Activated CD4-positive, CD25-positive, alpha-beta regulatory T cell (primary cell): ENCODE measurements around the gene IGFL3.
"Not testable (repeated sequence)": the region's sequence is repeated elsewhere in the genome, so short reads cannot be mapped to it uniquely, and the experiment has no call there.

ENCODE experiments used
- DNase-seq, 4 experiments: peaks; one replicate each; lab custom pipeline; 2025; lab: John Stamatoyannopoulos, UW

Gene IGFL3

DNA sequence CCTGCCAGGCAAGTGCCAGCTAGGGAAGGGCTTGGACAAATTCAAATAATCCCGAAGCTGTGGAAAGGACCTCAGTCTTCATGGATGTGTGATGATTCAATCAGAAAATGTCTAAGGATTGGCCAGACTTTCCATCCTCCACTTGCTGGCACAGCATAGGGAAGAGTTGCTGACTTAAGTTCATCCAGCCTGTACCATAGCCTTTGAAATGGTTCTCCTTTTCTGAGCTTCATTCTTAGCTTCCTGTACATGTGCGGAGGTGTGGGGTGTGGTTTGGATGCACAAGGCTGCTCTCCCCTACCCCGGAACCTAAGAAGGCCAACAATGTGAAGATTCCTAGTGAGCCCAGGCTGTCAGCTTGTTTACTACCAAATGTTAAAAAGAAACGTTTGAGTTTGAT is 959 bp upstream of the IGFL3 start:
- DNase-seq, result no peak

DNA sequence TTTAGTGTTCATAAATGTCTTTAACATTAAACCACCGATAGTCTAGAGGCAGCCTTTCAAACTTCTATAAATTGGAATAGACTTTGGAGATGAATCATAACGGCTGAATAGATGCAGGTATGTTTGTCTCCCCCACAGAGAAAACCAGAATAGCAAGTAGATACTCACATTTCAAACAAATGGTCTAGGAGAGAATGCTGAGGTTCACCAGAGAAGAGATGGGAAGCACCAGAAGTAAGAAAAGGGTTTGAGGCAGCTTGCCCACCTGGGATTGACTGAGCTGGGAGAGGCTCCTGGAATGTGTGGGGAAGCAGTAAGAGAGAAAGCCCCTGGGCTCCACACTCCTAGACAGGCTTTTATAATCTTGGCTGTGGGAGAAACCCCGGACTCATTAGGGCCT is 6.4 kb downstream of the IGFL3 start:
- no peak for DNase-seq

GRCh38 chr19:46116121-46116520 is 8.4 kb downstream of the IGFL3 start:
- DNase-seq, result no peak

- no peak for DNase-seq
Measured at GRCh38 chr19:46115396-46116106, 8.9 kb downstream of the IGFL3 start.

- DNase-seq, result no peak
Measured at GRCh38 chr19:46113726-46114125, 10.8 kb downstream of the IGFL3 start.

- no peak for DNase-seq
Measured at GRCh38 chr19:46112527-46112926, 12.0 kb downstream of the IGFL3 start.

GRCh38 chr19:46111376-46111775 is 13.1 kb downstream of the IGFL3 start:
- no peak for DNase-seq

- no peak for DNase-seq
Measured at GRCh38 chr19:46109876-46110275, 14.6 kb downstream of the IGFL3 start.

- no peak for DNase-seq
Measured at GRCh38 chr19:46107371-46107770, 17.1 kb downstream of the IGFL3 start.

- DNase-seq, result not testable (repeated sequence)
Measured at GRCh38 chr19:46102333-46102732, 22.2 kb downstream of the IGFL3 start.

DNA sequence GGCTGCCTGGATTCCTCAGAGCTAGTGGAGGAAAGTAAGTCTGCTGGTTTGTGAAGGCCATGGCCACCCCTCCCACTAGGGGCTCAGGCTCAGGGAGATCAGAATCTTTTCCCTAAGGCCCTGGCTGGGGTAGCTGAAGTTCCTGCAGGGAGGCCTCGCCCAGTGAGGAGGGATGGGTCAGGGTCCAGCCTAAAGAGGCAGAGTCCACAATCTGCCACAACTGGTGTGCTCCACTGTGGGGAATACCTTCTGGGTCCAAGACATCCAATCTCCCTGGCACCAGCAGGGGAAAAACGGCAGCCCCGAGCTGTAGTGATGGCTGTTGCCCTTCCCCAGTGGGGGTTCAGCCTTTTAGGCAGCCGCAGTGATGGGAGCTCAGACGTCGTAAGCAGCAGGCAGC is 23.2 kb downstream of the IGFL3 start:
- DNase-seq, result no peak

DNA sequence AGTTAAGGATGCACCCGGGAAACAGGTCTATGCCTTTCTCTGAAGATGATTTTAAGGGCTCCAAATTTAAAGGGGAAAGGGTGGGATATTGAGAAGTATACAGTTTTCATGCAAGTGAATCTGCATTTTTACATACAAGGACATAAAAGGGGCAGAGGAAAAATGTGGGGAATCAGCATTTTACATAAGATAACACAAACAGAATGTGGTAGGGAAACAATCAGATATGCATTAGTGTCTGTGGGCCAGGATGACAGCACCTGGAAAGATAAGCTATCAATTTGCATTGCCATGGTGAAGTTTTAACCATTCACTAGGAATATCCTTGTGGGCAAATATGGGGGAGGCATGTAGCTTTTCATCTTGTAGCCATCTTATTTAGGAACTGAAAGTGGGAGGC is 24.1 kb downstream of the IGFL3 start:
- no peak for DNase-seq

GRCh38 chr19:46090444-46090843 is 34.0 kb downstream of the IGFL3 start:
- DNase-seq, result no peak

DNA sequence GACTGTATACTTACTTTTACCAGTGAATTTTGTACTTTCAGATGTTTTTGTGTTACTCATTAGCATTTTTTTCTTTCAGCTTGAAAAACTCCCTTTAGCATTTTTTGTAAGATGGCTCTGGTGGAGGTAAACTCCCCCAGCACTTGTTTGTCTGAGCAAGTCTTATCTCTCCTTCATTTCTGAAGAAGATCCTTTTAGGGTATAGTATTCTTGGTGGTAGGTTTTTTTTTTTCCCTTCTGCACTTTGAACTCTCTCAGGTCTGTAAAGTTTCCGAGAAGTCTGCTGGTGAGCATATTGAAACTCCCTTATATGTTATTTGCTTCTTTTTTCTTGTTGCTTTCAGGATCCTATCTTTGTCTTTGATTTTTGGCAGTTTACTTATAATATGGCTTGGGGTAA is 35.1 kb downstream of the IGFL3 start:
- no peak for DNase-seq

DNA sequence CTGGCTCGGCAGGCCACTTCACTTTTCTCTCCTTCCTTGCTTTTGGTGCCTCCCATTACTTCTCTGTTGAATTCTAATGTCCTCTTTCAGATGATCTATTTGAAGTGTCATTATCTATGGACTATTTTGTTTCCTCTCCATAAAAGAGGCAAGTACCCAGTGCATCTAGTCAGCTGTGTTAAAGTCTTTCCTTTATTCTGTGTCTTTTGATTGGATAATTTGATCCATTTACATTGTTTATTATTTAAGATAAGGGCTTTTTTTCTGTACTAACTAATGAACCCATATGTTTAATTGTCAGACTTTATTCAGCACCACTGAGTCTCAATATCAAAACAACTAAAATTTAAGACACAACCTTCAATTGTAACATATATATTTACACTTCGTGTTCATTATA is 36.4 kb downstream of the IGFL3 start:
- no peak for DNase-seq

DNA sequence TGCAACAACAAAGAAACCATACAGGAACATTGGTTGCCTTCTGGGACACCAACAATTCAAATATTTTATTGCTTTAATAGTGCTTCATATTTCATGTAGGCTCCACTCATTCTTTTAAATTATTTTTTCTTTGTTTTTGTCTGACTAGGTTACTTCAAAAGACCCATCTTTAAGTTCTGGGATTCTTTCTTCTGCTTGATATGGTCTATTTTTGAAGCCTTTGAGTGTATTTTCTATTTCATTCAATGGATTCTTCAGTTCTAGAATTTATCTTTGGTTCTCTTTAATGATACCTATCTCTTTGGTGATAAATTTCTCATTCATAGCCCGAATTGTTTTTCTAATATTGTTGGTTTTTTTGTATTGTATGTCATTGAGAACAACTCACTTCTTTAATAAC is 38.6 kb downstream of the IGFL3 start:
- no peak for DNase-seq

- no peak for DNase-seq
Measured at GRCh38 chr19:46082728-46083050, 41.8 kb downstream of the IGFL3 start.

- no peak for DNase-seq
Measured at GRCh38 chr19:46081928-46082727, 42.4 kb downstream of the IGFL3 start.

- no peak for DNase-seq
Measured at GRCh38 chr19:46080561-46080960, 43.9 kb downstream of the IGFL3 start.

- DNase-seq, result no peak
Measured at GRCh38 chr19:46079576-46079975, 44.9 kb downstream of the IGFL3 start.

DNA sequence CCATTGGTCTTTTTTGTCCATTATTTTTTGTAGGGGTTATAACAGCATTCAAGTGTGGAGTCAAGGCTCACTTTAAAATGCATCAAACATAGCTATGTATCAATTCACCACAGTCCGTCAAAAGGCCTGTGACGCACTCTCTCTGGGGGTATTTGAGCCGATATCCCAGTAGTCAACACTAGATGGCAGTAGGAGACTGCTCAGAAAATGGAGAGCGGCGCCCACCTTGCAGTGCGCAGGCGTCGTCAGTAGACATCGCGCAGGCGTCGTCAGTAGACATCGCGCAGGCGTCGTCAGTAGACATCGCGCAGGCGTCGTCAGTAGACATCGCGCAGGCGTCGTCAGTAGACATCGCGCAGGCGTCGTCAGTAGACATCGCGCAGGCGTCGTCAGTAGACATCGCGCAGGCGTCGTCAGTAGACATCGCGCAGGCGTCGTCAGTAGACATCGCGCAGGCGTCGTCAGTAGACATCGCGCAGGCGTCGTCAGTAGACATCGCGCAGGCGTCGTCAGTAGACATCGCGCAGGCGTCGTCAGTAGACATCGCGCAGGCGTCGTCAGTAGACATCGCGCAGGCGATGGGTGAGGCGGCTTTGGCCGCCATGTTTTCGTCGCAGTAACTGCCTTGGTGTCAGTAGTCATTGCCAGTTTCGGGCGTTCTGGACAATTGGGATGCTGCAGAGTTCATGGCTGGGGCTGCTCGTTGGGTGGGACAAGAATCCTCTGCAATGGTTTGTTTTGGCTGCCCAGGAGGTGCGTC is 45.7 kb downstream of the IGFL3 start:
- not testable (repeated sequence) for DNase-seq

GRCh38 chr19:46077815-46078167 is 46.7 kb downstream of the IGFL3 start:
- no peak for DNase-seq
